ENCODE data around the gene DDIAS.

- TF ChIP-seq, protein P1, sequence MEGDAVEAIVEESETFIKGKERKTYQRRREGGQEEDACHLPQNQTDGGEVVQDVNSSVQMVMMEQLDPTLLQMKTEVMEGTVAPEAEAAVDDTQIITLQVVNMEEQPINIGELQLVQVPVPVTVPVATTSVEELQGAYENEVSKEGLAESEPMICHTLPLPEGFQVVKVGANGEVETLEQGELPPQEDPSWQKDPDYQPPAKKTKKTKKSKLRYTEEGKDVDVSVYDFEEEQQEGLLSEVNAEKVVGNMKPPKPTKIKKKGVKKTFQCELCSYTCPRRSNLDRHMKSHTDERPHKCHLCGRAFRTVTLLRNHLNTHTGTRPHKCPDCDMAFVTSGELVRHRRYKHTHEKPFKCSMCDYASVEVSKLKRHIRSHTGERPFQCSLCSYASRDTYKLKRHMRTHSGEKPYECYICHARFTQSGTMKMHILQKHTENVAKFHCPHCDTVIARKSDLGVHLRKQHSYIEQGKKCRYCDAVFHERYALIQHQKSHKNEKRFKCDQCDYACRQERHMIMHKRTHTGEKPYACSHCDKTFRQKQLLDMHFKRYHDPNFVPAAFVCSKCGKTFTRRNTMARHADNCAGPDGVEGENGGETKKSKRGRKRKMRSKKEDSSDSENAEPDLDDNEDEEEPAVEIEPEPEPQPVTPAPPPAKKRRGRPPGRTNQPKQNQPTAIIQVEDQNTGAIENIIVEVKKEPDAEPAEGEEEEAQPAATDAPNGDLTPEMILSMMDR (conservative IDR thresholded peaks at IDR 0.05) = no peak
- no peak for TF ChIP-seq EZH2 (IDR thresholded peaks at IDR 0.05; ENCODE audit: low read depth)
Measured at GRCh38 chr11:82937554-82937953, 36.0 kb downstream of the DDIAS start.

Measured in PC-9 (cell line).